HG03025 (cell line): Measurements from ENCODE around the gene APOA4.

Experiments
- ATAC-seq: cut with Tn5 transposase; IDR thresholded peaks from one replicate; pipeline ENCODE4 v1.9.1; 2021; ENCODE audit warnings: mild to moderate bottlenecking, moderate library complexity; ENCODE audit not compliant: unreplicated experiment, low FRiP score

The APOA4 gene

DNA sequence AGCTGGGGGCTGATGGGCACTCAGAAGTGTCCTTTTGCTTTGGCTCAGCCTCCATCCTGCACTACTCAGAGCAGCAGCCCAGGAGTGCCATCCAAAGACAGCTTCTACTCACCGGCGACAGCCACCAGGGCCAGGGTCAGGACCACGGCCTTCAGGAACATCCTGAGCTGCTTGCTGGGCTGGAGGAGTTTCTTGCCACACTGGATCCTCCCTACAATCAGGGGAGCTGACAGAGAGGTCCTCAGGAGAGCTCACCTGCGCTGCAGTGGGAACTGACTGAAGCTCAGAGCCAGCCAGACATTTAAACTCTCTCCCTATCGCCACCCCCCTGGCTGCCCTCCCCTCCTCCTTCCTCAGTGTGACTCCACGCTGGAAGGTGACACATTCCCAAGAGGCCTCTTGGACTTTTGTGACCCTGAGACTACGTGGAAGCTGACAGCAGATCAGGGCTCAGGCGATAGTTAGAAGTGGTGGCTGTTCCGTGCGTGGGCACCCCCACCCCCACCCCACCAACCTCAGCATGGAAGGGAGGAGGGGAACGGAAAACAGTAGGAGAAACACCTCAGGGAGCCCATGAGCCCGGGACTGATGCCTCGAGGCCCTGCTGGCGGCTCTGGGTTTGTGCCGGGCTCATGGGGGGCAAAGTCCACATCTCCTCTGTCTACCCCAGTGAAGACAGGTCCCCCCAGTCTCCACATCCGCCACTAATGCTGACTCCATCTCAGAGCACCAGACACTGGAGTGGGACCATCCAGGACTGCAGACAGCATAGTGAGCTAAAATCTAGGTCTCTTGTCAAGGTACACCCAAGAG lies at the start of gene APOA4:
Gene APOA4 (minus strand): TSS at position 274 of the 813 bp plus-strand sequence. CDS start 113 bp downstream, at position 161.
- no peak for ATAC-seq

DNA sequence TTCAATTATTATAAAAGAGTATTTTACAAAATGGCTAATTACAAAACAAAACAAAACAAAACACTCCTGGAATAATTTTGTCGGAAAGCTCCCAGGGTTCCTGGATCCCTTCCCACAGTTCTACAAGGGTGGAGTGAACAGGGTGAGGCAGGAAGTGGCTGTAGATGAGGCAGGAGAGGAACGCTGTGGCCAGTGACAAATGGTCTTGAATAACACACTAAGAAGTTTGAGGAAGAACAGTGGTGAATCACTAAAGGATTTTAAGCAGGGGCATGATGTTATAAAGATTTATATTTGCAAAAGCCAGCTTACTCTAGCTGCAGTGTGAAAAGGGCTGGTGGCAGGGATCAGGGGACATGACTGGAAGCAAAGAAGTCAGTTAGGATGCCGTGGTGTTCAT lies 48.1 kb upstream of the APOA4 start:
- ATAC-seq, result no peak

DNA sequence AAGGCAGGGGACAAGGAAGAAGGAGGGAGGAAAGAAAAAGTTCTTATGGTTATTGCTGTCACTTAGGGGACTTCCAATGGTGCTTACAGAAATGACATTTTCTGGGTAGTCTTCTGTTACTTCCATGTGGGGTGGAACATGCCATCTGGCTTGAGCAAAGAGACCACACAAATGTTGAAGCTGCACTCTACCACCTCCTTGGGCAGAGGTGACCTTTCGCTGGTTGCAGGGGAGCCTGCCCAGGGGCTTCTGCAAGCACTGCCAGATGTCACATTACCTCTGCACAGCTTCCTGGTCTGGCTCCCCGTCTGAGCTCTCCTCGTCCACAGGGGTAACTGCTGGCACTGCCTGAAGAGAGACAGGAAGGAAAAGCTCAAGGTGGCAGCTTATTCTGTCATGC lies 47.0 kb upstream of the APOA4 start:
- no peak for ATAC-seq

DNA sequence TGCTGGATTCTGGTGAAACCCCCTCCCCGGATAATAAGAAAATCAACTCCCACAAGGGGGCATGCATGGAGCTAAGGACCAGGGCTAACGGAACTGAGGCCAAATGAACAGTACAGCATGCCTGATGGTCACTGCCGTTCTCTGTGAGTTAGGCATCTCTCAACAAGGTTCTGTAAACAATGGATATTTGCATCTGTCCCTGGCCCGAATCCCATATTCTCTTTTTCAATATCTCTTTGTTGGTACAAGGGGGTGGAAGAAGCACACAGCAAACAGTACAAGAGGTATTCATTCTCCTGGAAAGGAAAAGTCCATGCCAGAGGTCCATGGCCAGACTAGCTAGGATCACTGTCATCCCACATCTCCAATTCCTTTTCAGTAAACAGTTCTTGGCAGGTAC lies 46.5 kb upstream of the APOA4 start:
- no peak for ATAC-seq

DNA sequence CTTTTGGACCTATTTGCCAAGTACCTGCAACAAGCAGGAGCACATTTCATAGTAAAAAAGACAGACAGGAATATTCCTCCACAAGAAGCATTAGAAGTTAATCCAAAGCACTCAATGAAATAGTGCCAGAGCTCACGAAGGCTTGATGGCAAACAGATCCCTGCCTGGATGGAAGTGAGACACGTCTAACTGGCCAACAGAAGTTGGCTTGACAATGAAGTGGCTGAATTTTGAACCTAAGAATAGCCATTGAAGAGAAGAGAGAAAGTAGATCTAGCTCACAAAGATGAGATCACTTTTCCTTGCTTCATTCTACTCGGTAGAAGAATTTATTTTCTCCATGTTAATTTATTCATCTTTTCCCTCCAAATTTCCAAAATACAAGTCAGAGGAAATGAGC lies 45.0 kb upstream of the APOA4 start:
- no peak for ATAC-seq

DNA sequence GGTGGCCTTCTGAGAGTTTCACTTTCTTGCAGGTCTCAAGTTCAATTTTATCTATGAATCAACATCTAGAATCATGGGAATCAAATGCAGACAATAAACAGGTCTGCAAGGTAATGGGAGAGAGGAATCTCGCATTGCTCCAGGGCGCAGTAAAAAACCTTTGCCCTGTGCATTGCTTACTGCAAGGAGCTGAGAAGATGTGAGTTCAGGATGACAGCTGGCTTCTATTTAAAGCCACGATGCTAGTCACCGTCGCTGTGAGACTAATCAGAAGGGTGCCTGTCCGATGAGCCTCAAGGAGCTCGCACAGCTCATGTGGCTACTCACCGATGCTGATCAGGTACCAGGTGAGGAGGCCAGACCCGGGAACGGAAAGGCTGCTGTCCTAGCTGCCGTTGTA lies 44.5 kb upstream of the APOA4 start:
- ATAC-seq, result no peak

DNA sequence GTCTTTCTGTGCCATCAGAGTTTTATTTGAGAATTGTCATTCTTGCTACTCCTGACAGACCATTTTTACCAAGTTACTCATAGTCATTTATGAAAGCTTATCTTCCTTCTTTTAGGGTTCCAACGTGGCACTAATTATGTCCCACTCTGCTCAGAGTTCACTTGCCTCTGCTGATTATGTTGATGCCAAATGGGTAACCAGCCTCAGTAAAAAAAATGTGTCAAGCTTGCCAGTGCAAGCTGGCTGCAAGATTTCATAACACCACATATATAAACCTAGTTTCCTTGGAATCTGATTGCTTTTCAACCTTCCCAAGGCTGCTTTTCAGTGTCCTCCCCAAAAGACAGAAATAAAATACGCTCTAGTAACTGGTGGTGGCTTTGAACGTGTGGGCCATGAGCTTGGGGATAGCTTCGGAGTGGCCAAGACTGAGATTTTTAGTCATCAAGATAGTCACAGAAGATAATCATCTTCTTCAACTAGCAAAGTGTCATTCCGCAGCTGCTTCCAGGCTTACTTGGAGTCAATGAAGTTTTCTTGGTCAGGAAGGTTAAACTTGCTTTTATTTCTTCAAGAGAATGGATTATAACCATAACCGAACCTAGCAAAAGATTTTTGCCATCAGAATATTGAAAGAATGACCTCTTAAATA lies 43.8 kb upstream of the APOA4 start:
- ATAC-seq, result no peak

DNA sequence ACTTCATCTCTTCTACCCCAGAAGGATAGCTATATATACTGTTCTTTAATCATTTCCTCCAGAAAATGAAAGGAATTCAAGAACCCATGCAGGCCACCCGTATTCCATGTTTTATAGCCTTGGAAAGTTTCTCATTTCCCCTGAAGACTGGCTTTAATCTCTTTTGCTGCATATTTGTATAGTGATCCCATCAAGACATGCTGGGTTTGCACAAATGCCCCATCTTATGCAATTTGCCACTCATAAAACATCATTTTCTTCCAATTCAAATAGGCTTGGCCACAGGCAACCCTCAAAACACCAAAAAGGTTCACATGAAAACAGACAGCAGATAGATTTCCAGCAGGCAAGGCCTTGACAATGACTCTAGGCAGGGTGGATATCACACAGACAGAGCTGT lies 42.6 kb upstream of the APOA4 start:
- no peak for ATAC-seq

DNA sequence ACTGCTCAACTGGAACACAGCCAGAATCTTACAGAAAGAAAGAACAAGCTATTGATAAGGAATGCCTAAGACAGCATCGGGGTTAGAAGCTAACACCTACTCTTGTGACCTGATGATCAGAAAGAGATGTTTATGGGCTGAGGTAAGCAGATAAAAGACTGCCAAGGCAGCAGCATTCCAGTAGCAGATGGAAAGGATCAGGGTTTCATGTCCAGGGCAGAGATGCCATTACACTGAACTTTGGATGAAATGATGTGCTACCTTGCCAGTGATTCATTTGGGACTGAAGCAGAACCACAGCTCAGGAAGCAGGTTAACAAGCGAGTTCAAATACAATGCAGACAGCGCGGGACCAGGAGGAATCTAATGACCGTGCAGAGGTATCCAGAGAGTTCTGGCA lies 41.4 kb upstream of the APOA4 start:
- no peak for ATAC-seq

DNA sequence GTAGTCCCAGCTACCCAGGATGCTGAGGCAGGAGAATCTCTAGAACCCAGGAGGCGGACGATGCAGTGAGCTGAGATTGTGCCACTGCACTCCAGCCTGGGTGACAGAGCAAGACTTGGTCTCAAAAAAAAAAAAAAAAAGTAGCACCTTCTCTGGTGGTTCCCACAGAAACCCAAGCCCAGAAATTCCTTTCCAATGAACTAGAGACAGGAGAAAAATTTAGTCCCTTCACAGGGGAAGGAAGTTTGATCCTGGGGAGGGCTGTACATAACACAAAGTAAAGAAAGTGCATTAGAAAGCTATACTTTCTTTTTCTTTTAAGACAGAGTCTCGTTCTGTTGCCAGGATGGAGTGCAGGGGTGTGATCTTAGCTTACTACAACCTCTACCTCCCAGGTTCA lies 39.8 kb upstream of the APOA4 start:
- ATAC-seq, result no peak

DNA sequence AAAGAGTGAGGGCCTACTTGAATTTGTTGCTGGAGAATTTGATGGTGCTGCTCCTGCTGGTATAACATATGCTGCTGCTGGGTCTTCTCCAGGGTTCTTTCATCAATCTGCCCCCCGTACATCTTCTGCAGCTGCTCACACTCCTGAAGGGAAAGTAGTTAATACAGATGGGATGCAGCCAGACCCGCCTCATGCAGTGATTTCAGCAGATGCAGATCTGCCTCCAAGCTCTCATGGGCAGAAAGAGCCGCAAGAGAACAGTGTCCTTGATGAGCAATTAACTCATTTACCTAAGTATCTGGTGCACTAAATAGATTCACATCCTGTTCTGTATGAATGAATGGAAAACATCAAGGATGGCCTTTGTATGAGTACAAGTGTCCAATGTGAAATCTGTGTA lies 39.1 kb upstream of the APOA4 start:
- ATAC-seq, result no peak

DNA sequence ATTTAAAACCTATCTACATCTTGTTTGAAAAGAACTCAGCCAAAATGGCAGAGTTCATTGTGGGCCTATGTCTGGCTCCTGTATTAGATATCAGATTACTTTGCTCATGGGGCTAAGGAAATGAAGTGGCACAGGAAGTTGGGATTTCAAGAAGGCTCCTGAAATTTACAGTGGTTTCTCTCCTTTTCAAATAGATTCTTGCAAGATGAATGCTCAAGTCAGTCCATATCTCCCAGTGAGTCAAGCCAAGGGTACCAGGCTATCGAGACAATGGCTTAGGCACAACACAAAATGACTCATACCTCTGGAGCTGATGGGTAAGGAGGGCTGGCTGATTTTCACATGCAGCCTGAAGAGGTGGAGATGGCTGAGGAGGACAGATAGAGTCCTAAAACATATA lies 38.4 kb upstream of the APOA4 start:
- ATAC-seq, result no peak

DNA sequence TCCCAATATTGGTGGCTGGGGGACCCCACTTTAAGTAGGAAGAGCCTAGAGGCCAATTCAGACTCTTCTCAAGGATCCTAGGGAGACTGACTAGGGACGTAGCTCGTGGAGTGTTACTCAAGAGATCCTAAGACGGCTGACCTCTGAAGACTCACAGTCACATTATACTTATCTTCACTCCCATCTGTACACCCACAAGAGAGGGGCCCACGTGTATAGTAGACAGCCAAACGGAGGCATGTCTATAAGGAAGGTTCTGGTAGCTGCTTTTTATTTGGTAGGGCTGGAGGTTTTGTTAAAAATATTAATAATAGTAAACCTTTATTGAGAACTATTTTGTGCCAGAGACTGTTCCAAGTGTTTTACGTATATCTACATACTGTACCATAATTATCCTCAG lies 37.2 kb upstream of the APOA4 start:
- no peak for ATAC-seq

DNA sequence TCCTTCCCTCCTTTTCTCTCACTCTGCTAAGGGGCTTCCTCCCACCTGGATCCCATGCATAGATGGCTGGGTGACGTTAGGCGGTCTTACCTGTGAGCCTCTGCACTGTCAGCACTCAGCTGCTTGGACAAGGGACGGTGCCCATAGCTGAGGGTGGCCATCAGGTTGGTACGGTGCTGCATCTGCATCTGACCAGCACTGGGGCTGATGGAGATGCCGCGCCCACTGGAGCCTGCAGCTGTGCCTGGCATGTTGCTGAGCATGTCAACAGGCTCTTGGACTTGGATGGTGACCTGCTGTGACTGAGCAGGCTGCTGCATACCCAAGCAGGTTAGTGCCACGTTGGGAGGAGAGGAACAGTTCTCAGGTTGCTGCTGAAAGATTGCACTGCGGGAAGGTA lies 36.1 kb upstream of the APOA4 start:
- no peak for ATAC-seq

DNA sequence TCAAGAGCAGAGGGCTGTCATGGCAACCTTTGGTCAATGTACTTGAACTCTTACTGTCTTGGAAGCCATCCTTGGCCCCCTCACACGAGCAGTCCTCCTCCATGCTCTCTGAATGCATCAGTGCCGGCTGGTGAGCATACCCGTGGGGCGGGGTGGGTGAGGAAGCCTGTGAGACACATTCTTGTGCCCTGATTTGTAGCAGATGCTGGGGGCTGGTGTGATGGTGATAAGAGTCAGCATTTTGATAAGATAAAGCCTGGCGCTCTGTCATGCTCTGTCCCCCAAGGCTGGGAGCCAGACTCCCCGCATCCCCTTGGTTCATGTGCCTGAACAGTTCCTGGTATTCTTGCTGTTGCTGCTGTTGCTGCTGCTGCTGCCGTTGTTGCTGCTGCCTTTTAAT lies 34.8 kb upstream of the APOA4 start:
- ATAC-seq, result no peak

DNA sequence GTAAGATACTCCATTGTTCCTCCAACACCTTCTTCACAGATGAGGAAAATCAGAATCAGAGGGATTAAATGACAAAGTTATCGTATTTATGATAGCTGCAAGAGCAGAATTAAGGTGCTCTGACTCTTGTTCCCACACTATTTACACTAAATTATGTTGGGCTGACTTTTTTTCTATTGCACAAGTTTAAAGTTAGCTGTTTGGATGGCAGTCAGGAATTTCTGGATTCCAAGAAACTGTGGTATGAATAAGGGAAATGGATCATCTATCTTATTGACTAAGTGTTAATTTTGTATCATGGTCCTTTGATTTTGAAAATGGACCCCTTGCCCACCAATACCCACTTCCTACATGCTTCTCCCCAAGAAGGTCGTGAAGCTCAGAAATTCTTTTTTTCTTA lies 34.2 kb upstream of the APOA4 start:
- ATAC-seq, result no peak

DNA sequence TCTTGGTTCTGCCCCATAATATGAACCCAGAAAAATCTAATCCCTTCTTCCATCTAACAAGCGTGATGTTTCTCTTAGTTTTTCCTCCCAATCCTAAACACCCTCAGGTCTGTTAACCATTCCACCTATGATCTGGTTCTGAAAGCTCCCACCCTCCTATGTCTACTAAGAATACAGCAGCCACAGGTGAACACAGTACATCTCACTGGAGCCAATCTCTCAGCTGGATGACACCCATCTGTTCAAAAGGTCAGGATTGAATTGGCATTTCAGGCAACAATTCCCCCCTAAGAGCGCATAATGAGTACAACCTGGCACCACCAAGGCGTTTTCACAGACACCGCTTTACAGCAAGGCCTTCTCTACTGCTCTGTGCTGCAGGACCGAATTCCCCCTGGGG lies 33.3 kb upstream of the APOA4 start:
- no peak for ATAC-seq

DNA sequence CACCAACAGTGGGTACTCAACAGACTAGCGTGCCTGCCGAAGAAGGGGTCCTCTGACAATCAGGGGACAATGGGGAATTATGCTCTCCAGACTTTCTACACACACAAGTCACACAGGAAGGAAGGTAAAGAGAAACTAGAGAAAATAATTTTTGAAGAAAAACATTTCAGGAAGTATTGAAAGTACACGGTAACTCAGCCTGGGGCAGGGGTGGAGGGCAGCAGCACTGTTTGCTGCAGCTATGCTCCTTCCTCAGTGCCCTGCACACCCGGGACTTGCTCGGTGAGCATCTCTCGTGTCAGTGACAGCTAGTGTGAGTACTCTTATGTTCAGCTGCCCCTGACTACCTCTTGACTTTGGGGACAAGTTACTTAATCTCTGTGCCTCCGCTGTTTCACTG lies 32.3 kb upstream of the APOA4 start:
- ATAC-seq, result no peak

DNA sequence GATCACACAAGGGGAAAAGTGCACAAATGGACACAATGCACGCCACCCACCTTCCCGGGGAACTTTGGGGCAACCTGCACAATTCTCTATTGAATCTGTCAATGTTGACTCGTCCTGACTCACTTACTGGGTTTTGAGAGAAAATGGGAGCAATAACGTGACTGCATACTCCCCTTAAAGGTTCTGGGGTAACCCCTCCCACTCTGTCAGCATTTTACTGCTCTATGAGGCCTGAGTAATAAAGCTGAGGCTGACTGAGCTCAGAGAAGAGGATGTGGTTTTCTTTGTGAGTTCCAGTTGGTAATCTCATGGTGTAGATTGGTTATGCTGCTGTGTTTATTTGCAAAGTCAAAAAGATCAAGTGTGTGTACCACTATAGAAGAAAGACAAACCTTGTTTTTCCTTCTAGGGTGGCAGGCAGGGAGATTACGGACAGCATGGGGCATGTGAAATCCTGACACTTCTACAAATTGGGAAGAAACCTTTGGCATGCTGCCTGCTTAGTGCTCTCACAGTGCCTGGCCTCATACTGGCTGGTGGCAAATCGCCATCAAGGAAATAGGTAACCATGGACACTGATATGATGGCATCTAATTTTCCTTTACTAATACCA lies 30.5 kb upstream of the APOA4 start:
- peak; percentile 84 for ATAC-seq

DNA sequence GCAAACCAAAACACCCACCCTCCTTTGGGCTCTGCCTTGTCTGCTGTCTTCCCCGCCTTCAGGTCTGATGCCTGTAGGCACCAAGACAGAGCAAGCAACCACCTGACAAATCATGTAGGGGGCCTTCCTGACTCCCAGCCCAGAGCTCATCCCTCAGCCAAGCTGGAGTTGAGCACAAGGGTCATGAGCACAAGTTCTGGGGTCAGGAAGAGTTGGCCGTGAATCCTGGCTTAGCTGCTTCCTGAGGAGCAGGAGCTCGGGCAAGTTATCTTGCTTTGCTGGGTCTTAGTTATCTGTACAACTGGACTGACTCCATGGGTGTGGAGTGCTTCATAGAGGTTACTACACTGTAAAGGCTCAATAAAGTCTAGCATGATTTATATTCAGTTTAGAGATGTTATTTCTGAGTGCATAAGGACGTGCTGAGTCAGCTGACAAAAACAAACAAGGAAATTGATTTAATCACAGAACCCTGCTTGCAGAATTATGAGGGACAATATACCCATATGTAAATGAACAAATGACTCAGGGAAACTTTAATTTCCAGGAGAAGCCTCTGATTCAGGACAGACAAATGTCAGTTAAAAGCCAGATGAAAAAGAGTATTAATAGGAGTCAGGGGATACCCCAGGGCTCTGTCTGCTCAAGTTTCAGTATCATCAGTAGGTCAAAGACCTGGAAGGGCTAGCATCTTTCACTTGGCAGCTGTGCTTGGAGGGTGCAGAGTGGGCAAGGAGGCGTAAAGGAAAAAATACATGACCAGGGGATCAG lies 29.3 kb upstream of the APOA4 start:
- no peak for ATAC-seq

DNA sequence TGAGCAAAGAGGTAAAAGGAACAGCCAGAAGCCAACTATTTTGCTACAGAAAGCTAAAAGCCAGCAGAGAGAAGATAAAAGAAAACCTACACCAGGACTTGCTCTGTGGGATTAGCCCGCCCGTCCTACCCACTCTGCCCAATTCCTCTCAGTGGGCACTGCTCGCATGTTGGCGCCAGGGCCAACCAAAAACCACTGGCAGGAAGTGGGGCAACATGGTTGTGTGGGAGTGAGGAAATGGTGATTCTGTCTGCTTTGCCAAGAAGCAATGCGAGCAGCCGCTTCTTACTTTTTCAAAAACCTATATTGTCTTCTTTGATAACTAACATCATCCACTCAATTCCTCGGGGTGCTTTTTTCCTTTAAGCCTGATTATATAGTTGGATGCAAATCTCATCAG lies 28.5 kb upstream of the APOA4 start:
- ATAC-seq, result no peak
